Panc1 (cell line): ENCODE data around the gene PHLDA3.

ENCODE experiments used
- CTCF ChIP-seq: fragments of 450-650 bp; IDR thresholded peaks from 2 replicates; pipeline ENCODE4 v1.5.1; 2017; ENCODE audit warnings: mild to moderate bottlenecking
- POLR2AphosphoS5 ChIP-seq: IDR thresholded peaks from 2 replicates; pipeline ENCODE4 v1.6.1; 2012; ENCODE audit warnings: mild to moderate bottlenecking, low read depth, low read length, moderate library complexity
- REST ChIP-seq, 2 experiments: IDR thresholded peaks; 2 replicates each; pipeline ENCODE4 v1.6.1; 2011 to 2012; ENCODE audit warnings: low read depth in 2 of 2, control low read depth in 1 of 2, low read length in 1 of 2, mild to moderate bottlenecking in 1 of 2, moderate library complexity in 1 of 2; ENCODE audit not compliant: insufficient read depth in 1 of 2
- SIN3A ChIP-seq: IDR thresholded peaks from 2 replicates; pipeline ENCODE4 v1.6.1; 2012; ENCODE audit warnings: low read depth, mild to moderate bottlenecking, low read length, moderate library complexity, borderline replicate concordance; ENCODE audit not compliant: insufficient read depth
- TCF7L2 ChIP-seq: IDR thresholded peaks from 2 replicates; pipeline ENCODE4 v1.6.1; 2011; ENCODE audit warnings: mild to moderate bottlenecking, low read depth, low read length, inconsistent platforms

GRCh38 chr1:201506092-201506491 lies 37.1 kb upstream of the PHLDA3 start:
- TF ChIP-seq CTCF: no peak
- TF ChIP-seq SIN3A: no peak
- no peak for TF ChIP-seq POLR2AphosphoS5
- no peak for TF ChIP-seq TCF7L2
- no peak for TF ChIP-seq REST (IDR thresholded peaks at IDR 0.05; ENCODE audit: insufficient read depth in 1 of 2, low read depth in 2 of 2, low read length in 1 of 2)
